GM12873 (cell line): ENCODE results near the gene GPT2.

Source experiments
- CTCF ChIP-seq: IDR thresholded peaks from 2 replicates; pipeline ENCODE4 v1.5.1; 2012; ENCODE audit warnings: low read depth, mild to moderate bottlenecking, moderate library complexity, low read length, control low read depth; ENCODE audit not compliant: insufficient read depth; ENCODE audit errors: missing control alignments

The GPT2 gene

GRCh38 chr16:46886764-46887523 is 2.8 kb downstream of the GPT2 start:
- TF ChIP-seq CTCF, result no peak

GRCh38 chr16:46887524-46887854 is 3.3 kb downstream of the GPT2 start:
- TF ChIP-seq CTCF, result no peak

- no peak for TF ChIP-seq CTCF
Observed at GRCh38 chr16:46889245-46889941, 5.2 kb downstream of the GPT2 start.

- TF ChIP-seq CTCF, result no peak
Observed at GRCh38 chr16:46889942-46890300, 5.8 kb downstream of the GPT2 start.

- TF ChIP-seq CTCF, result no peak
Observed at GRCh38 chr16:46891910-46892309, 7.7 kb downstream of the GPT2 start.

GRCh38 chr16:46894036-46894672 is 10.0 kb downstream of the GPT2 start:
- no peak for TF ChIP-seq CTCF

- TF ChIP-seq CTCF, result no peak
Observed at GRCh38 chr16:46895399-46896313, 11.5 kb downstream of the GPT2 start.
